GM15510 (cell line): ENCODE measurements around the gene PDK1.

Experiments used
- POLR2A ChIP-seq: IDR thresholded peaks from 3 replicates; pipeline ENCODE4 v1.6.1; 2011; ENCODE audit warnings: borderline replicate concordance; ENCODE audit not compliant: insufficient read length; ENCODE audit errors: extremely low read depth

Gene PDK1

DNA sequence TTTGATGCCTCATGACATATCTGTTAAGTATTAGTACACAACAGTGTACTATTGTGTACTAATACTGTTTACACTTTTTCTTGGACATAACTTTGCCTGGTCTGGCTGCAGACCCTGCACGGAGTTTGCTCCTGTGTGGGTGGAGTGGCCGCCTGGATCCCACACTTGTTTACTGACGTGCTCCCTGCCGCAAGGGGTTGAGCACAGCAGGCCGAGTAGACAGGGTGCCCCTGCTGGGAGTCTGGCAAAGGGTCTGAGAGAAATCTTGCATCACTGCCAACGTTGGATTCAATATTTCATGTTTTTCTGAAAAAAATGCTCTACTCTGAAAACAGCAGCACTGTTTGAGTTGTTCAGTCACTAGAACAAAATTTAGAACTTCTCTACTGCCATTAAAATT is 59.0 kb downstream of the PDK1 start:
- TF ChIP-seq POLR2A, result no peak

DNA sequence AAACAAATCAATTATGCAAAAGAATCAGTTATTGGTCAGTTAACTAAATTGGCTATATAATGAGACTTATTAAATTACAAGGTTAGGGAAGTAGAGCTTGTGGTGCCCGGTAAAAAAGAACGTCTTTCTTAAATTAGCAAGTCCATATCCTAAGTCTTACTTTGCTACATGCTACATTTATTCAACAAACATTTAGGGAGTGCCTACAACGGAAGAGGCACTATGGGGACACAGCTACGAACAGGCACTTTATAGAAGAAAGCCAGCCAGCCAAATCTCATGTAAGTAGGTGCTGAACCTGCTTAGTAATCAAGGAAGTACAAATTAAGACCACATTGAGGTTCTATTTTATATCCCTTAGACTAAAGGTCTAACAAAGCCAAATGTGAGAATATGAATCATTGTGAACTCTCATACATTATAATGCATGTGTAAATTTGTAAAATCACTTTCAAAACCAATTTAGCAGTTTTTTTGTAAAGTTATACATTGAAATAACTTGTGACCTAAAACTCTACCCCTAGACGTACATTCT is 59.9 kb downstream of the PDK1 start:
- no peak for TF ChIP-seq POLR2A

DNA sequence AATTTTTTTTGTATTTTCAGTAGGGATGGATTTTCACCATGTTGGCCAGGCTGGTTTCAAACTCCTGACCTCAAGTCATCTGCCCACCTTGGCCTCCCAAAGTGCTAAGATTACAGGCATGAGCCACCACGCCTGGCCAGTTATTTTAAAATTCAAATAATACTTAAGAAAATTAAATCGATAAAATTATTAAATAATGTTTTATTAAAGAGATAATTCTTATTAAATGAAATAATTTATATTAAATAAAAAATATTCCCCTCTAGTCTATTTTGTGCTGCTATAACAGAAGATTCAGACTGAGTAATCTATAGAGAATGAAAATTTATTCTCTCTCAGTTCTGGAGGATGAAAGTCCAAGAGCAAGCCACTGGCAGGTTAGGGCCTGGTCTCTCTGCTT is 61.2 kb downstream of the PDK1 start:
- TF ChIP-seq POLR2A, result no peak

DNA sequence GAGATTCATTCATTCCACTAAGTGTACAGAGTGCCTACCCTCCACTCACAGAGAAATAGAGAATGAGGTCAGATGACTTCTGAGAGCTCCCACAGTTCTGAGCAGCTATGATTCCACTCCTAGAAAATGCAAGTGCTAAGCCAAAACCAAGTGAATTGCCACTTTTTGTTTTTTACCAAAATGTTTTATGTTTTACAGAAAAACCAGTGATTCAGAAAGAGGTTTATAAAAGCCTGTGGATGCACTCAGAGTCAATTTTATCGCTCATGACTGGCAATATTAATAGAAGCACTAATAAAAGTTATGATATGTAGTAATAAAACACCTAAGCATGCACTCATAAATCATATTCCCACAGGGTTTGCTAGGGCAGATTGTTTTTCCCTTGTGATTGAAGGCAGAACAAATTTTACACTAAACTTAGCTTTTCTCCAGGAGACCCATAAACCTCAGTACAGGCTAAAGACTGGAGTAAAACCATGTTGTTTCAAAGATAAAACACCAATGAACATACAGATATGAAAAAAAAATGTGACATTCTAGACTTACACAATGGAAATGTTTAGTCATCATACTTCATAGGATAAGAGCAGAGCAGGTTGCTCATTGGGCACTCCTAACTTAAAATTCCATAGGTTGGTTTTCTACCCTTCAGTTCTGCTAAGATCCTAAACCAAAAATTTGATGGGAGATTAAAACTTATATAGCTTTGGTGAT is 67.5 kb downstream of the PDK1 start:
- TF ChIP-seq POLR2A, result no peak

DNA sequence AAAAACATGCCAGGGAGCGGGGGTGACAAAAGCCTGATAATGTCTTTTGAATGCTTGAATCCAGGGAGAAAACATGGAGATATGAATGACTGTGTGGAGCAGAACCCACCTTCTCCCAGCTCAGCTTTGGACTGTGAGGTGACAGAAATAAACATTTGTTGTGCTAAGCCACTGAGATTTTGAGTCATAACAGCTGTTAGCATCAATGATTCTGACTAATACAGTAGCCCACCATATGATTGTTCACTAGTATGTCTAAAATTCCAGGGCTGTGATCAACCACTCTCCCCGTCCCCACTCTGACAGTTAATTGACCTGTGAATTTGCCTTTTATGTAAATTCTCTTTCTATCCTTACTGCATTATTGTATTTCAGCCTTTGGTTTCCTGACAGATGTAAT is 69.1 kb downstream of the PDK1 start:
- no peak for TF ChIP-seq POLR2A

DNA sequence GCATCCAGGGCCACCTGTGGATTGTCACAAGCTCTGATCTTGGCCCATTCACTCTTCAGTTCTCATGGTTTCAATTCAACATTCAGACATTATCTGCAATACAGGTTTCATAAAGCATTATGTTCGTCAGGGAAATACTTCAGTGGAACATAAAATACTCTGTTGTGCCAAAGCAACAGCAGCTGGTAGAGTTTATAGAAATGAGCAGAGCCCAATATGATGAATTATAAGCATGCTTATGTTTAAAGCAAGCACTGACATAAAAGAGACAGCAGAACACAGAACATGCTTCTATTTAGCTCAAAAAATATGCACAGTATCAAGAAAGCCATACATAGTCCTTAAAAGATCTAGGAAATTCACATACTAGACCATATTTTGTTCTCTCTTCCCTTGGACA is 71.3 kb downstream of the PDK1 start:
- no peak for TF ChIP-seq POLR2A

DNA sequence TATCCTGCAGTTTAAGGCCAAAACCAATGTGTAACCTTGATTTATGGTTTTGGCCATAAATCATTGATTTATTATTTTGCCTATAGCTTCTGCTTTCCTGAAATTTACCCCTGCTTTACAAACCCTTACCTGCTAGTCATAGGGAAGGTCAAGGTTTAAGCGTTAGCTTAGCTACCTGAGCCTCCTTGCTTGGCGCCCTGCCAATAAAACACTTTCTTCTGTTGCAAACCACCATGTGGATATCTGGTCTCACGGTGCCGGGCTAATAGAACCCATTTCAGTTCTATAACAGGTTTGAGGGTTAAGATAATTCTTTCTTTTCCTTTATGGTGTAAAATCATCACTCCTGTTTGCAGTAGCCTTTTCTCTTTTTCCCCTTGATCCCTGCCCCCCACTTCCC is 72.2 kb downstream of the PDK1 start:
- no peak for TF ChIP-seq POLR2A

DNA sequence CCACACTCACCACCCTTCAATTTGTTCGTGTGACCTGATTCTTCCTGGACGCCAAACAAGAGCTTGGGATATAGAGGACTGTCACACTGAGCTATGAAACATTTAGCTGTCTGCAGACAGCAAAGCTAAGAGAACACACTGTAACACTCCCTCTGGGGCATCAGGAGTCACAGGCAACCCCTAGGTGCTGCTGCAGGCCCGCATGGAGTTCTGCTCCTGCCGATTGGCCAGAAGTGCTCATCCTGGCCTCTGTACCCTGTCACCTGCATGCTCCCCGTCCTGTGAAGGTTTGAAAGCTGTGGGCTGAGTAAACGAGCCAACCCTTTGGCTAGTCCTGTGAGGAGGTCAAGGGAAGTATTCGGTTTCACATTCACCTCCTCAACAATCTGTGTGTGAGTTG is 73.7 kb downstream of the PDK1 start:
- TF ChIP-seq POLR2A, result no peak

GRCh38 chr2:172630181-172630580 is 74.3 kb downstream of the PDK1 start:
- TF ChIP-seq POLR2A, result no peak

- no peak for TF ChIP-seq POLR2A
These were observed 78.6 kb downstream of the PDK1 start for GRCh38 chr2:172634477-172634876.

DNA sequence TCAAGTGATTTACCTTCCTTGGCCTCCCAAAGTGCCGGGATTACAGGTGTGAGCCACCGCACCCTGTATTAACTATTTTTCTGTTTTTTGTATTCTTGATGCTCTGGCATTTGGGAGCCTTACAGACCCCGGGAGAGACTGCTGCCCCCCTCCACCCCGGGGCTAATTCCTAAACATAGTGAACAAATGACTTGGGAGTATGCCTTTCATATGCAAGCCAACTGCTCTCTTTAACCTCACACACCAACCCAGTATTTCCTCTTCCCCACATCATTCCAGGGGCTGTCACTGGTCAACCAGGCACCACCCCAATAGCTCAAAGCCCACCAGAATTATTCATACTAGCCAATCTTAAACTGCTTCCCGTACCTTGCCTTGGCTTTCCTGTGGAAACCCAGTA is 79.7 kb downstream of the PDK1 start:
- no peak for TF ChIP-seq POLR2A

DNA sequence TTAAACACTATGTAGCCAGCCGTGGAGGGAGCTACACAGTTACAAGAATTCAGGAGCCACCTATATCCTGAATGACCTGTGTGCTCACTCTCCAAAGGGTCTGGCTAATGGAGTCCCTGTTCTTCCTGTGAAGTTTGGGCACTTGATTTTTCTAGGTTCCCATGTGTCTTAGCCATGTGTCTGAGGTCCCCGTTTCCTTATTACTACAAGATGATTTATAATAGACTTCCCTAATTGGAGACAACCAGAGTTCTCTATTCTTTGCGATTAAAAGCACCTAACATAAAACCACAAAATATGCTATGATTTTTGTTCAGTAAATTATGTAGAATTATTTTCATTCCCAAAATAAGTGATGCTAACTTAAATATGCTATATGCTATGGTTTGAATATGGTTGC is 83.4 kb downstream of the PDK1 start:
- no peak for TF ChIP-seq POLR2A

DNA sequence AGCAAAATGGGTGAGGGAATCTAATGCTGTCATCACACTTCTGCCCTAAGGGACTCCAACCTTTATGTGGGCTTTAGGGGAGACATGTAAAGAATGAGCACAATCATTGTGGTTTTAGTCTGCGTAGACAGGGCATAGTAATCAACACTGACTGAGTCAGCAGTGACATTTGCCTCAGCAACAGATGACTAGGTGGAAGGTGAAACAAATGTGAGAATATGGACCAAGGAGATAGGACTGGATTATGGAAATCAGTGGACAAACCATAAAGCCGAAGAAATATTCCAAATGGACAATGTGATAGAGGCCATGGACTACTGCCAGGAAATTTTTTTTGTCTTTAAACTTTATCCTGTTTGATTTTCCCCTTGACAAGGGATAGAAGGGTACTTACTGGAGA is 83.9 kb downstream of the PDK1 start:
- no peak for TF ChIP-seq POLR2A

GRCh38 chr2:172640389-172640788 is 84.5 kb downstream of the PDK1 start:
- TF ChIP-seq POLR2A, result no peak

- TF ChIP-seq POLR2A, result no peak
These were observed 86.6 kb downstream of the PDK1 start for GRCh38 chr2:172642301-172643020.

- no peak for TF ChIP-seq POLR2A
These were observed 87.3 kb downstream of the PDK1 start for GRCh38 chr2:172643142-172643541.
